HepG2 (cell line): ENCODE measurements around the gene ACTR6. TPM values are rescaled to one million over a fixed set of nuclear protein-coding genes. Genes with fewer than 3 reads are reported as not detected.

Experiments used
- GATAD1 ChIP-seq: IDR thresholded peaks from 2 replicates; pipeline ENCODE4 v1.6.1; 2016; ENCODE audit warnings: missing genetic modification reagents, missing compliant biosample characterization
- MEIS2 ChIP-seq: sonication (generic); formaldehyde crosslinking; IDR thresholded peaks from 2 replicates; pipeline ENCODE4 v1.9.0; 2021; ENCODE audit warnings: mild to moderate bottlenecking, missing genetic modification reagents
- MYNN ChIP-seq: sonication (generic); formaldehyde crosslinking; IDR thresholded peaks from 2 replicates; pipeline ENCODE4 v1.4.0; 2020; ENCODE audit warnings: mild to moderate bottlenecking, low read depth, missing genetic modification reagents
- NONO ChIP-seq, 2 experiments: fragments of 450-650 bp in 1 of 2; sonication (generic) in 1 of 2; formaldehyde crosslinking in 1 of 2; IDR thresholded peaks in 1 of 2; conservative IDR thresholded peaks in 1 of 2; 2 replicates each; pipeline versions ENCODE4 v1.6.1 to v1.8.0; 2017 to 2022; ENCODE audit warnings: mild to moderate bottlenecking in 1 of 2, missing genetic modification reagents in 1 of 2, moderate library complexity in 1 of 2
- RFXAP ChIP-seq: sonication (generic); formaldehyde crosslinking; IDR thresholded peaks from 2 replicates; pipeline ENCODE4 v1.4.0; 2020; ENCODE audit warnings: missing genetic modification reagents, borderline replicate concordance
- ZBTB39 ChIP-seq: sonication (generic); formaldehyde crosslinking; IDR thresholded peaks from 2 replicates; pipeline ENCODE4 v1.5.0; 2020; ENCODE audit warnings: missing genetic modification reagents
- ZNF335 ChIP-seq: sonication (generic); formaldehyde crosslinking; IDR thresholded peaks from 2 replicates; pipeline ENCODE4 v1.4.0; 2020; ENCODE audit warnings: missing genetic modification reagents
- ZNF431 ChIP-seq: sonication (generic); formaldehyde crosslinking; IDR thresholded peaks from 2 replicates; pipeline ENCODE4 v1.9.0; 2022; ENCODE audit warnings: missing genetic modification reagents, low read depth, mild to moderate bottlenecking, borderline replicate concordance
- ZNF512 ChIP-seq: sonication (generic); formaldehyde crosslinking; IDR thresholded peaks from 2 replicates; pipeline ENCODE4 v1.4.0; 2020; ENCODE audit warnings: mild to moderate bottlenecking, missing genetic modification reagents
- ZNF597 ChIP-seq: sonication (generic); formaldehyde crosslinking; IDR thresholded peaks from 2 replicates; pipeline ENCODE4 v1.5.0; 2020; ENCODE audit warnings: missing genetic modification reagents
- polyA plus RNA-seq, 8 experiments: library from polyadenylated mRNA; depleted of rRNA in 3 of 8; stranded (reverse) in 7 of 8; unstranded in 1 of 8; fragments of >200 nt; fragmentation: Illumina TruSeq in 4 of 8; extraction: Trizol in 4 of 8; gene quantifications; 2 replicates each; pipeline versions ENCODE4 v1.2.1 to v1.2.3, GENCODE V29; 2011 to 2016; ENCODE audit warnings: low read depth in 4 of 8, missing spikeins in 1 of 8, mixed read lengths in 1 of 8; ENCODE audit not compliant: insufficient read depth in 1 of 8
- total RNA-seq, 5 experiments: library from RNA; depleted of rRNA; stranded (reverse); fragments of >200 nt; fragmentation: Illumina TruSeq; extraction: Trizol; gene quantifications; 2 replicates each; pipeline ENCODE4 v1.2.3, GENCODE V29; 2016; ENCODE audit warnings: low read depth in 1 of 5
- TF ChIP-seq, protein P1 (sequence below): sonication (generic); formaldehyde crosslinking; IDR thresholded peaks from 2 replicates; pipeline ENCODE4 v1.4.0; 2020; ENCODE audit warnings: mild to moderate bottlenecking, missing genetic modification reagents
- TF ChIP-seq, protein P2 (sequence below): sonication (generic); formaldehyde crosslinking; IDR thresholded peaks from 2 replicates; pipeline ENCODE4 v1.4.0; 2020; ENCODE audit warnings: missing genetic modification reagents
- TF ChIP-seq, protein P3 (sequence below): sonication (generic); formaldehyde crosslinking; IDR thresholded peaks from 2 replicates; pipeline ENCODE4 v1.8.0; 2022; ENCODE audit warnings: missing genetic modification reagents, mild to moderate bottlenecking, borderline replicate concordance

Gene ACTR6
- total and polyA plus RNA-seq, 2 of the 13 experiments (the other 11 are each of a cell fraction or from before 2014, with no cell fraction given): 12.9 to 22.4 TPM

DNA sequence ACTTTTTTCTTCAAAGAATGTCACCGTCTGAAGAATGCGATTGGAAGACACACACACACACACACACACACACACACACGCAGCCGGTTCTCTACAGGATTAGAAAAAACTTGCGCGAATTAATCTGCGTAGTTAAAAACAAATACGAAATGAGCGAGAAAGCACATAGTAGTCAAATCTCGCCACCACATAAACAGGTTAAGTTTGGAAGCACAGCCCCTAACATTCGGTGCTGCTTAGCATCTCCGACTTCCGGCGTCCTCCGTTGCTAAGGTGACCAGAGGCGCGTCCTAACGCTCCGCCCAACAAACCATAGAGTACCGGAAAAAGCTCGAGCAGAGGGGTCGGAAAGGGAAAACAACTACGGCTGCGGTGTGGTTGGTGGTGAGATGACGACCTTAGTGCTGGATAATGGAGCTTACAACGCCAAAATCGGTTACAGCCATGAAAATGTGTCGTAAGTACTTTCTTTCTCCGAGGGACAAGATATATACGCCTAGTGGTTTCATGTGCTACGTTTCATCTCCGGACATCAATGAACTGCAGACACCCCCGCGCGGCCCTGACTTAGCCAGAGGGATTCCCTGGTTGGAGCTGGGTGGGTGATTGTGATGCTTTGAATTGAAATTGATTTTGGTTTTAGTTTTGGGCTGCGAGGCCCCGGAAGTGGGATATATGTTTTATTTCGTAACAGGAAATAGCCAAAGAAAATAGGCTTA lies at the start of gene ACTR6 (continued):
- TF ChIP-seq NONO (IDR thresholded peaks at IDR 0.05) (no peak), NONO (CRISPR knock-in tag; conservative IDR thresholded peaks at IDR 0.05) (peak; percentile 77), MEIS2 (CRISPR knock-in tag) (0 out of 2 replicates have a peak, but pooled peaks have one; percentile 15), ZBTB39 (no peak), ZNF335 (CRISPR knock-in tag) (no peak), MYNN (CRISPR knock-in tag) (no peak), ZNF512 (CRISPR knock-in tag) (no peak), ZNF431 (CRISPR knock-in tag) (peak; percentile 28; the same call in 1 of the 2 replicates), GATAD1 (peak; percentile 92), RFXAP (CRISPR knock-in tag) (peak; percentile 57; the same call in 1 of the 2 replicates), ZNF597 (CRISPR knock-in tag) (no peak)
- TF ChIP-seq, protein P1, sequence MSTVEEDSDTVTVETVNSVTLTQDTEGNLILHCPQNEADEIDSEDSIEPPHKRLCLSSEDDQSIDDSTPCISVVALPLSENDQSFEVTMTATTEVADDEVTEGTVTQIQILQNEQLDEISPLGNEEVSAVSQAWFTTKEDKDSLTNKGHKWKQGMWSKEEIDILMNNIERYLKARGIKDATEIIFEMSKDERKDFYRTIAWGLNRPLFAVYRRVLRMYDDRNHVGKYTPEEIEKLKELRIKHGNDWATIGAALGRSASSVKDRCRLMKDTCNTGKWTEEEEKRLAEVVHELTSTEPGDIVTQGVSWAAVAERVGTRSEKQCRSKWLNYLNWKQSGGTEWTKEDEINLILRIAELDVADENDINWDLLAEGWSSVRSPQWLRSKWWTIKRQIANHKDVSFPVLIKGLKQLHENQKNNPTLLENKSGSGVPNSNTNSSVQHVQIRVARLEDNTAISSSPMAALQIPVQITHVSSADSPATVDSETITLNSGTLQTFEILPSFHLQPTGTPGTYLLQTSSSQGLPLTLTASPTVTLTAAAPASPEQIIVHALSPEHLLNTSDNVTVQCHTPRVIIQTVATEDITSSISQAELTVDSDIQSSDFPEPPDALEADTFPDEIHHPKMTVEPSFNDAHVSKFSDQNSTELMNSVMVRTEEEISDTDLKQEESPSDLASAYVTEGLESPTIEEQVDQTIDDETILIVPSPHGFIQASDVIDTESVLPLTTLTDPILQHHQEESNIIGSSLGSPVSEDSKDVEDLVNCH: no peak
- TF ChIP-seq, protein P2, sequence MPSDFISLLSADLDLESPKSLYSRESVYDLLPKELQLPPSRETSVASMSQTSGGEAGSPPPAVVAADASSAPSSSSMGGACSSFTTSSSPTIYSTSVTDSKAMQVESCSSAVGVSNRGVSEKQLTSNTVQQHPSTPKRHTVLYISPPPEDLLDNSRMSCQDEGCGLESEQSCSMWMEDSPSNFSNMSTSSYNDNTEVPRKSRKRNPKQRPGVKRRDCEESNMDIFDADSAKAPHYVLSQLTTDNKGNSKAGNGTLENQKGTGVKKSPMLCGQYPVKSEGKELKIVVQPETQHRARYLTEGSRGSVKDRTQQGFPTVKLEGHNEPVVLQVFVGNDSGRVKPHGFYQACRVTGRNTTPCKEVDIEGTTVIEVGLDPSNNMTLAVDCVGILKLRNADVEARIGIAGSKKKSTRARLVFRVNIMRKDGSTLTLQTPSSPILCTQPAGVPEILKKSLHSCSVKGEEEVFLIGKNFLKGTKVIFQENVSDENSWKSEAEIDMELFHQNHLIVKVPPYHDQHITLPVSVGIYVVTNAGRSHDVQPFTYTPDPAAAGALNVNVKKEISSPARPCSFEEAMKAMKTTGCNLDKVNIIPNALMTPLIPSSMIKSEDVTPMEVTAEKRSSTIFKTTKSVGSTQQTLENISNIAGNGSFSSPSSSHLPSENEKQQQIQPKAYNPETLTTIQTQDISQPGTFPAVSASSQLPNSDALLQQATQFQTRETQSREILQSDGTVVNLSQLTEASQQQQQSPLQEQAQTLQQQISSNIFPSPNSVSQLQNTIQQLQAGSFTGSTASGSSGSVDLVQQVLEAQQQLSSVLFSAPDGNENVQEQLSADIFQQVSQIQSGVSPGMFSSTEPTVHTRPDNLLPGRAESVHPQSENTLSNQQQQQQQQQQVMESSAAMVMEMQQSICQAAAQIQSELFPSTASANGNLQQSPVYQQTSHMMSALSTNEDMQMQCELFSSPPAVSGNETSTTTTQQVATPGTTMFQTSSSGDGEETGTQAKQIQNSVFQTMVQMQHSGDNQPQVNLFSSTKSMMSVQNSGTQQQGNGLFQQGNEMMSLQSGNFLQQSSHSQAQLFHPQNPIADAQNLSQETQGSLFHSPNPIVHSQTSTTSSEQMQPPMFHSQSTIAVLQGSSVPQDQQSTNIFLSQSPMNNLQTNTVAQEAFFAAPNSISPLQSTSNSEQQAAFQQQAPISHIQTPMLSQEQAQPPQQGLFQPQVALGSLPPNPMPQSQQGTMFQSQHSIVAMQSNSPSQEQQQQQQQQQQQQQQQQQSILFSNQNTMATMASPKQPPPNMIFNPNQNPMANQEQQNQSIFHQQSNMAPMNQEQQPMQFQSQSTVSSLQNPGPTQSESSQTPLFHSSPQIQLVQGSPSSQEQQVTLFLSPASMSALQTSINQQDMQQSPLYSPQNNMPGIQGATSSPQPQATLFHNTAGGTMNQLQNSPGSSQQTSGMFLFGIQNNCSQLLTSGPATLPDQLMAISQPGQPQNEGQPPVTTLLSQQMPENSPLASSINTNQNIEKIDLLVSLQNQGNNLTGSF (CRISPR knock-in tag): no peak
- TF ChIP-seq, protein P3, sequence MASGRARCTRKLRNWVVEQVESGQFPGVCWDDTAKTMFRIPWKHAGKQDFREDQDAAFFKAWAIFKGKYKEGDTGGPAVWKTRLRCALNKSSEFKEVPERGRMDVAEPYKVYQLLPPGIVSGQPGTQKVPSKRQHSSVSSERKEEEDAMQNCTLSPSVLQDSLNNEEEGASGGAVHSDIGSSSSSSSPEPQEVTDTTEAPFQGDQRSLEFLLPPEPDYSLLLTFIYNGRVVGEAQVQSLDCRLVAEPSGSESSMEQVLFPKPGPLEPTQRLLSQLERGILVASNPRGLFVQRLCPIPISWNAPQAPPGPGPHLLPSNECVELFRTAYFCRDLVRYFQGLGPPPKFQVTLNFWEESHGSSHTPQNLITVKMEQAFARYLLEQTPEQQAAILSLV (CRISPR knock-in tag): no peak
